Fibroblast of the aortic adventitia (primary cell): ENCODE data around the gene RNF151. TPM values are rescaled to one million over a fixed set of nuclear protein-coding genes. Genes with fewer than 3 reads are reported as not detected.
"Not testable (repeated sequence)": the region's sequence is repeated elsewhere in the genome, so short reads cannot be mapped to it uniquely, and the experiment has no call there.

ENCODE experiments used
- DNase-seq: peaks from one replicate; pipeline ENCODE4 v3.0.0-alpha.2; 2010; ENCODE audit warnings: low read depth
- H3K4me3 ChIP-seq: 2 replicates; pipeline ENCODE4 v1.5.1; 2011; ENCODE audit warnings: low read depth, mild to moderate bottlenecking, control low read depth, low read length, moderate library complexity
- CTCF ChIP-seq: IDR thresholded peaks from 2 replicates; pipeline ENCODE4 v1.5.1; 2011; ENCODE audit warnings: mild to moderate bottlenecking, low read length, control low read depth, inconsistent platforms; ENCODE audit not compliant: insufficient read depth
- total RNA-seq: library from RNA; depleted of rRNA; stranded (reverse); fragments of >200 nt; gene quantifications from 2 replicates; pipeline ENCODE4 v1.2.3, GENCODE V29; 2012; ENCODE audit warnings: low replicate concordance

RNF151 gene
- total RNA-seq, 1 donor, result not detected

GRCh38 chr16:1938910-1939309 is 27.7 kb upstream of the RNF151 start:
- TF ChIP-seq CTCF, result no peak
- H3K4me3 ChIP-seq, result no peak overlapping the region
- no peak for DNase-seq

- H3K4me3 ChIP-seq, DNase-seq: not testable (repeated sequence)
Observed at GRCh38 chr16:1939833-1940232, 26.8 kb upstream of the RNF151 start.

DNA sequence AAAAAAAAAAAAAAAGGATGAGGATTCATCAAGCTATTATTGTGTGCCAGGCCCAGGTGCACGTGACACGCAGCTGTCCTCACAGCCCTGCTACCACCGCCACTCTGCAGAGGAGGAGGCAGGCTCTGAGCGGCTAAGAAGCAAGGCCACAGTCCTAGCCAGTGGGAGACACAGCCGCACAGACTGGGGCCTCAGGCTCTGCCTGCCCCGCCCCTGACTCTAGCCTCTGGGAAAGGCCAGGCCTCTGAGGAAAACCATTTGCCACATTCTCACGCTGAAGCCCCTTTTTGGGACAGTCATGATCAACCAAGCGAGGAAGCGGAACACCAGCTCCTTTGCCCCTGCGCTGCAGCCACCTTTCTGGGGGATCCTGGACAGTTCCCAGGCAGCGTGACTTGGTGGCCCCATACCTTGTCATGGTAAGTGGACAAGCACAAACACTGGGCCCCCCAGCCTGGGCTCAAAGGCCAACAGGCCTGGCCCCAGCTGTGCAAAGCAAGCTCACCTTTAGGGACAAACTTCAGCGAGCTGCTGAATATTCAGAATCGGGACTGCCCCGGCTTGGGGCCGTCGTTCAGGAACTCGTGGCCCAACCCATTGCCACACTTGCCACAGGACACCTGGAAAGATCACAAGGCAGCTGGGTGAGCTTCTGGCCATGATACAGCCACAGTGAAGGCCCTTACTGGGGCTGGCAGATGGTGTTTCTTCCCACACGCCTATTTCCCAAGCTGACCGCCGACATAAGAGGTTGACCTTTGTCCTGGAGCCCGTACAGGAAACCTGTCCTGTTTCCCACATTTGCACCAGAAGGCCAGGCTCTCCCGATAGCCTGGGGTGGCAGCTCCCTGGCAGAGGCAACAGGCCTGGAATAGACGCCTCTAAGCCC is 26.1 kb upstream of the RNF151 start:
- H3K4me3 ChIP-seq, result no peak overlapping the region
- DNase-seq, result no peak
- no peak for TF ChIP-seq CTCF

DNA sequence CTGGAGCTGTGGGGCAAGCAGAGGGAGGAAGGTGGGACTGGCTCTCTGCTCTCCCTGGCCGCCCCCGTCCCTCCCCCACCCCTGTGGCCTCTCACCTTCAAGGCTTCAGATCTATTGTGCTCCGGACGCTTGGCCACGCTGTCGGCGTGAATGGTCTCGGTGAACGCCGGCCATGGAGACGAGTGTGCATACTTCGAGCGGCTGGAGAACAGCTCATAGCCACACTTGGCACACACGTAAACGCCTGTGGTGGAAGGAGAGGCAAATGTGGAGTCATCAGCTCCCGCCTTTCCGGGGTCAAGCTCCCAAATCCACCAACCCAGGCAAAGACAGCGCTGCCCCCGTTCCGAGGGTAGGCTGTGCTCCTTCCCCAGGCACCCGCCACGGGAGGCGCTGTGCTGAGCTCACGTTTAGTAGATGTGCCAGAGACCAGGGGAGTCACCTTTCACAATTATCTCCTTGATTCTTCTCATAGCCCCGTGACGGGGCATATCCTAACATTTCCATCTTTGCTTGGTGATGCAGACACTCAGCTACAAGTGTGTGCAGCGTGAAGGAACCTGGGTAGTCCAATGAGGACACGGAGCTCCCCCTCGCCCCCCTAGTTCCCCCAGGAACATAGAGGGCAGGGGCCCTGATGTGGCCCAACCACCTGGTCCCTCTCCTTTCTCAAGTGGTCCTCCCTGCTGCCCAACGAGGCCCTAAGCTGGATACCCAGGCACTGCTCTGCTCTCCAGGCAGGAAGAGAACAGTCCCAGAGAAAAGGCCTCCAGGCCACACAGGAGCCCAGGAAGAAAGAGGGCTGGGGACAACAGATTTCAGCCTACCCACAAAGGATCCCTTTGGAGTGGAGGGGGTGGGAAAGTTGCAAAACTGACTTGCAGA is 25.3 kb upstream of the RNF151 start:
- H3K4me3 ChIP-seq, result peak overlapping the region; percentile 86
- DNase-seq, result no peak
- no peak for TF ChIP-seq CTCF

DNA sequence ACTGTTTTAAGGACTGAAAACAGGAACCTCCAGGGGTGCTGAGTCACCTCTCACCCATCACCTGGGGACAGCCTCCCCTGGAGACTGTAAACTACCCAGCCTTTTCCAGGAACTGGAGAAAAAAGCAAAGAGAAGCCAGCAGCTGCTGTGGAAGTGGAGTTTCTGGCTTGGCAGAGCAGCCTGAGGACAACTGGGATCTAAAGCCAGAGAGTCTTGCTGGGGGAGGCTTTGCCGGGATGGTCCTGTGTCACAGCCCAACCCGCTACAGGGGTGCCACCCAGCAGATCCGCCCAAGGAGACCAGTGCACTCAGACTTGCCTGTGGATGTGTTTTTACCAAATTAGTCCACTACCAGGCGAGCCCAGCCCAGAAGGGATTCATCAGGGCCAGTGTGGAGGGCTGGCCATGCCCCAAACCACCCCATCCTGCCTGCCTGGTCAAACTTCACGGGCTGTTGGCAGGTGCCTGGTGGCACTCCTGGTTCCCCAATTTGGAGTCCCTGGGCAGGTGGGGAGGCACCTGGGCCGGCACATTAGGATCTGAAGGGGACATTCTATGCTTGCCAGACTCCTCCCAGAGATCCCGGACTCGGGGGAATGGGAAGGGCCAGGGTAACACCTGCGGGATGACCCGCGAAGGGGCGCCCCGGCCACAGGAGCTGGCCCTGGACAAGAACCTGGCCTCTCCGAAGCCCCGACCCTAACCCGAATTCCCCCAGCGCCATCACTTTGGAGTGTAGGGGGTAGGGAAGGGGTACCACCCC is 24.4 kb upstream of the RNF151 start:
- H3K4me3 ChIP-seq, result peak overlapping the region; percentile 86
- no peak for DNase-seq
- no peak for TF ChIP-seq CTCF

- peak; percentile 95 for DNase-seq
- no peak for TF ChIP-seq CTCF
- H3K4me3 ChIP-seq, result peak within 1 kb of the TSS; percentile 86
Observed at GRCh38 chr16:1942810-1943726, 23.6 kb upstream of the RNF151 start, which contains the start of gene MSRB1. Gene MSRB1 (minus strand): TSS chr16:1943199. CDS start chr16:1943156, 43 bp downstream.
